ENCODE results near the gene ASCL3.
"Not testable (repeated sequence)": the region's sequence is repeated elsewhere in the genome, so short reads cannot be mapped to it uniquely, and the experiment has no call there.

The ASCL3 gene

DNA sequence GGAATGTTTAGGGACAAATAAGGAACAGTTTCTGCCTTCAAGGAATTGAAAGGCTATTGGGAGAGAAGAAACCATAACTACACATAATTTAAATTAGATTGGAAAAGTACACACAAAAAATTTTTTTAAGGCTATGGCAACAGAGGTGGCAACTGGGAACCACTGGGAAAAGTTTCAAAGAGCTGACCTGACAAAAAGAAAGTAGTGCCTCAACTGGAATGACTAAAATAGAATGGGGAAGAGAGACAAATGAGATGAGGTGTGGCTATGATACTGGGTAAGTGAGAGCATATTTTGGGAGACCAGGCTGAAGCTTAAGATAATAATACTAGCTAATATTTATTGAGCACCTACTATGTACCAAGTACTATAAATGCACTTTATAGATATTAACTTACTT lies 34.7 kb downstream of the ASCL3 start:
- no peak for FAIRE-seq

DNA sequence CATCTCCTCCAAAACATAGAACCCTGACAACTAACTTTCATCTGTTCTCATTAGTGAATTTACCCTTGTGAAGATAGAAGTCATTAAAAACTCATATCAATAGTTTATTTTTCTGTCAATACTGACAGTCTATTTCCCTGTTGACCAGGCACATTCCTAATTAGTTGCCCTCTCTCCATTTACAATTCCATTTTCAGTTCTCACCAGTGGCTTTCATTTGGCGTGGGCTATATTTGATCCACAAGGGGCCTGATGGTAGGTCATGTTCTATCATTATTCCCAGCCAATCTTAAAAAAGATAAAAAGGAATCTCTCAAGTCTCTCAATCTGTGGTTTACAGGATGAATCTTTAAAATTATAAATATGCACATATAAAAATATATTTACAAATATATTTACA lies 35.7 kb downstream of the ASCL3 start:
- FAIRE-seq: no peak

DNA sequence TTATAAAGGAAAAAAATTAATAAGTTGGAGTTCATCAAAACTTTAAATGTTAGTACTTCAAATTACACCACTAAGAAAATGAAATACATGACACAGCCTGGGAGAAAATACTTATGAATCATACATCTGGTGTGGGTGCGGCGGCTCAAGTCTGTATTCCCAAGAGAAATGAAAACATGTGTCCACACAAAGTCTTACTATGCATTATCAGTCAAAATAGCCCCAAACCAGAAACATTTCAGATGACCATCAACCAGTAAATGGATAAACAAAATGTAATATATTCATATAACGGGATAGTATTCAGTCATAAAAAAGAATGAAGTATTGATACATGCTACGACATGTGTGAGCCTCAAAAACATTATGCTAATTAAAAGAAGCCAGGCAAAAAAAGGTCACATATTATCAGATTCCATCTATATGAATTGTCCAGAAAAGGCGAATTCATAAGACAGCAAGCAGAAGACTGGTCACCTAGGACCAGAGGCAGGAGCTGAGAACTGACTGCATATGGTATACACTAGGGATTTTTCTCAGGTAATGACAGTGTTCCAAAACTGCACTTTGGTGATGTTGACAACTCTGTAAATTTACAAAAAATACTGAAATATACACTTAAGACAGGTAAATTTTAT lies 37.2 kb downstream of the ASCL3 start:
- peak; percentile 27 for FAIRE-seq

DNA sequence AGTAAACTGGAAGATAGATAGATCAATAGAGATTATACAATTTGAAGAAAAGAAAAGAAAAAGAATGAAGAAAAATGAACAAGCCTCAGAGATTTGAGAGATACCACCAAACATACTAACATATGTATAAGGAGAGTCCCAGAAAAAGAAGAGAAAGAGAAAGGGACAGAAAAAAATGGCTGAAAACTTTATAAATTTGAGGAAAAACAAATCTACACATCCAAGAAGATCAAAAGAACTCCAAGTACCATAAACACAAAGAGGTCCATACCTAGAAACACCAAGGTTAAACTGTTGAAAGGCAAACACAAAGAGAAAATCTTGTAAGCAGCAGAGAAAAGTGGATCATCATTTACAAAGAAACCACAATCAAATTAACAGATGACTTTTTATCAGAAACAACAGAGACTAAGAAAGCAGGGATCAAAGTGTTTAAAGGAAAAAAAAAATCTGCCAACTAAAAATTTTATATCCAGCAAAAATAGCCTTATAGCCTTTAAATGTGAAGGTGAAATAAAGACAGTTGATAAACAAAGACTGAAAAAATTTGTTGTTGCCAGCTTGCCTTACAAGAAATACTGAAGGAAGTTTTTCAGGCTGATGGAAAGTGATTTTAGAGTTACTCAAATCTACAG lies 43.6 kb downstream of the ASCL3 start:
- FAIRE-seq: no peak

DNA sequence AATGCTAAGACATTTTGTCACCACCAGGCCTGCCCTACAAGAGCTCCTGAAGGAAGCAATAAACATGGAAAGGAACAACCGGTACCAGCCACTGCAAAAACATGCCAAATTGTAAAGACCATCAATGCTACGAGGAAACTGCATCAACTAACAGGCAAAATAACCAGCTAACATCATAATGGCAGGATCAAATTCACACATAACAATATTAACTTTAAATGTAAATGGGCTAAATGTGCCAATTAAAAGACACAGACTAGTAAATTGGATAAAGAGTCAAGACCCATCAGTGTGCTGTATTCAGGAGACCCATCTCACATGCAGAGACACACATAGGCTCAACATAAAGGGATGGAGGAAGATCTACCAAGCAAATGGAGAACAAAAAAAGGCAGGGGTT lies 51.6 kb downstream of the ASCL3 start:
- FAIRE-seq: not testable (repeated sequence)

Measured in islet of Langerhans (tissue), 1 donor.